PFSK-1 (cell line): Measurements from ENCODE around the gene PHYHD1.

Experiments
- FOXP2 ChIP-seq: optimal IDR thresholded peaks from 2 replicates; pipeline ENCODE3; 2011; ENCODE audit warnings: borderline replicate concordance, control low read depth, inconsistent platforms; ENCODE audit not compliant: insufficient read depth; ENCODE audit errors: extremely low read length, extremely low read depth
- POLR2AphosphoS5 ChIP-seq: IDR thresholded peaks from 2 replicates; pipeline ENCODE4 v1.6.1; 2012; ENCODE audit warnings: low read depth, mild to moderate bottlenecking, control low read depth, low read length, moderate library complexity
- SIN3A ChIP-seq: IDR thresholded peaks from 2 replicates; pipeline ENCODE4 v1.6.1; 2012; ENCODE audit warnings: mild to moderate bottlenecking, low read length, moderate library complexity, borderline replicate concordance; ENCODE audit not compliant: insufficient read depth
- TAF1 ChIP-seq: IDR thresholded peaks from 2 replicates; pipeline ENCODE4 v1.6.1; 2012; ENCODE audit warnings: low read length, control low read depth, borderline replicate concordance; ENCODE audit not compliant: insufficient read depth
- TF ChIP-seq, protein P1 (sequence below), 2 experiments: IDR thresholded peaks; 2 replicates each; pipeline versions ENCODE4 v1.6.1 to v1.8.0; 2011 to 2012; ENCODE audit warnings: low read depth in 2 of 2, low read length in 2 of 2, control low read depth in 1 of 2, inconsistent platforms in 1 of 2, mild to moderate bottlenecking in 1 of 2, moderate library complexity in 1 of 2; ENCODE audit not compliant: insufficient read depth in 1 of 2

DNA sequence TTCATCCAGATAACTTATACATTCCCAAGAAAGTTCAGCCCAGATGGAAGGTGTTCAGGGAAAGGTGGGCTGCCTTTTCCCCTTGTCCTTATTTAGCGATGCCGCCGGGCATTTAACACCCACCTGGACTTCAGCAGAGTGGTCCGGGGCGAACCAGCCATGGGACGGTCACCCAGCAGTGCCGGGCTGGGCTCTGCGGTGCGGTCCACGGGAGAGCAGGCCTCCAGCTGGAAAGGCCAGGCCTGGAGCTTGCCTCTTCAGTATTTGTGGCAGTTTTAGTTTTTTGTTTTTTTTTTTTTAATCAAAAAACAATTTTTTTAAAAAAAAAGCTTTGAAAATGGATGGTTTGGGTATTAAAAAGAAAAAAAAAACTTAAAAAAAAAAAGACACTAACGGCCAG lies 4.0 kb upstream of the PHYHD1 start:
- no peak for TF ChIP-seq POLR2AphosphoS5
- TF ChIP-seq, protein P1, sequence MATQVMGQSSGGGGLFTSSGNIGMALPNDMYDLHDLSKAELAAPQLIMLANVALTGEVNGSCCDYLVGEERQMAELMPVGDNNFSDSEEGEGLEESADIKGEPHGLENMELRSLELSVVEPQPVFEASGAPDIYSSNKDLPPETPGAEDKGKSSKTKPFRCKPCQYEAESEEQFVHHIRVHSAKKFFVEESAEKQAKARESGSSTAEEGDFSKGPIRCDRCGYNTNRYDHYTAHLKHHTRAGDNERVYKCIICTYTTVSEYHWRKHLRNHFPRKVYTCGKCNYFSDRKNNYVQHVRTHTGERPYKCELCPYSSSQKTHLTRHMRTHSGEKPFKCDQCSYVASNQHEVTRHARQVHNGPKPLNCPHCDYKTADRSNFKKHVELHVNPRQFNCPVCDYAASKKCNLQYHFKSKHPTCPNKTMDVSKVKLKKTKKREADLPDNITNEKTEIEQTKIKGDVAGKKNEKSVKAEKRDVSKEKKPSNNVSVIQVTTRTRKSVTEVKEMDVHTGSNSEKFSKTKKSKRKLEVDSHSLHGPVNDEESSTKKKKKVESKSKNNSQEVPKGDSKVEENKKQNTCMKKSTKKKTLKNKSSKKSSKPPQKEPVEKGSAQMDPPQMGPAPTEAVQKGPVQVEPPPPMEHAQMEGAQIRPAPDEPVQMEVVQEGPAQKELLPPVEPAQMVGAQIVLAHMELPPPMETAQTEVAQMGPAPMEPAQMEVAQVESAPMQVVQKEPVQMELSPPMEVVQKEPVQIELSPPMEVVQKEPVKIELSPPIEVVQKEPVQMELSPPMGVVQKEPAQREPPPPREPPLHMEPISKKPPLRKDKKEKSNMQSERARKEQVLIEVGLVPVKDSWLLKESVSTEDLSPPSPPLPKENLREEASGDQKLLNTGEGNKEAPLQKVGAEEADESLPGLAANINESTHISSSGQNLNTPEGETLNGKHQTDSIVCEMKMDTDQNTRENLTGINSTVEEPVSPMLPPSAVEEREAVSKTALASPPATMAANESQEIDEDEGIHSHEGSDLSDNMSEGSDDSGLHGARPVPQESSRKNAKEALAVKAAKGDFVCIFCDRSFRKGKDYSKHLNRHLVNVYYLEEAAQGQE (IDR thresholded peaks at IDR 0.05; ENCODE audit: insufficient read depth in 1 of 2, low read depth in 2 of 2, low read length in 2 of 2), result no peak
- TF ChIP-seq SIN3A, result no peak
- no peak for TF ChIP-seq TAF1
- TF ChIP-seq FOXP2, result no peak
